NOMO-1 treated with DMSO at 0.1 percent for 48 hours (cell line): ENCODE results near the gene KRTAP10-8.
"Not testable (repeated sequence)": the region's sequence is repeated elsewhere in the genome, so short reads cannot be mapped to it uniquely, and the experiment has no call there.

Source experiments
- DNase-seq: peaks from one replicate; lab custom pipeline; 2025; ENCODE audit not compliant: unreplicated experiment; lab: John Stamatoyannopoulos, UW

The KRTAP10-8 gene, protein sequence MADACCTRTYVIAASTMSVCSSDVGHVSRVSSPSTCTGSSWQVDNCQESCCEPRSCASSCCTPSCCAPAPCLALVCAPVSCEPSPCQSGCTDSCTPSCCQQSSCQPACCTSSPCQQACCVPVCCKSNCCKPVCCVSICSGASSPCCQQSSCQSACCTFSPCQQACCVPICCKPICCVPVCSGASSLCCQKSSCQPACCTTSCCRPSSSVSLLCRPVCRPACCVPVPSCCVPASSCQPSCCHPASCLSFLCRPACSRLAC

GRCh38 chr21:44612029-44612486, at the start of gene KRTAP10-8:
KRTAP10-8 (plus strand) TSS chr21:44612079; CDS start chr21:44612101, 22 bp downstream.
- no peak for DNase-seq

DNA sequence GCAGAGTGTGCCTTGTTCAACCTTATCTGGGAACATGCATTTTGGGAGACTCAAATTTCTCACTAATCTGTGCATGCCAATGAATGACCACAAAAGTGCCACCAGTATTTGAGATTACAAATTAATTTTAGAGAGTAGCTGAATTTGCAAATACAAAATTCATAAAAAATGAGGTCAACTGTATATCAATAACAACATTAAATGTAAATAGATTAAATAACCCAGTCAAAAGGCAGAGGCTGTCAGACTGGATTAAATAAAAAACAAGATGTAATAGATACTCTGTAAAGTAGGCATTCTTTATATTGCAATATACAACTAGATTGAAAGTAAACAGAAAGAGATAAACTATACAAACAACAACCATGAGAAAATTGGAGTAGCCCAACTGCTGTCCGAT, 47.8 kb upstream of the KRTAP10-8 start:
- DNase-seq = no peak

DNA sequence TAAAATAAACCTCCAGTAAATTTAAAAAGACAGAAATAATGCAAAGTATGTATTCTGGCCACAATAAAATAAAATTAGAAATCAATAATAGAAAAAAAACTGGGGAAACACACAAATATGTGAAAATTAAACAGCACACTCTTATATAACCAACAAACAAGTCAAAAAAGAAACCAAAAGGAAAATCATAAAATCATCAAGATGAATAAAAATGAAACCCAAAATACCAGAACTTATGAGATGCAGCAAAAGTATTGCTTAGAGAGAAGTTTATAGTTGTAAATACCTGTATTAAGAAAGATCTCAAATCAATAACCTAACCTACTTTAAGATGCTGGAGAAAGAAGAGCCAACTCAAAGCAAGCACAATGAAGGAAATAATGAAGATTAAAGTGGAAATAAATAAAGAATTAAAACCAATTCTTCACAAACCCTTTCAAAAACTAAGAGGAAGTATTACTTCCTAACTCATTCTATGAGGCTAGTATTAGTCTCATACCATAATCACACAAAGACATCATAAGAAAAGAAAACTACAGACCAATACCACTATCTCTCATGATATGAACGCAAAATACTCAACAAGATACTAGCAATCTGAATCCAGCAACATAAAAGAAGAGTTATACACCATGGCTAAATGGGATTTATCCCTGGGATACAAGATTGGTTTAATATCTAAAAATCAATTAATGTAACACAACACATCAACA, 46.8 kb upstream of the KRTAP10-8 start:
- no peak for DNase-seq

DNA sequence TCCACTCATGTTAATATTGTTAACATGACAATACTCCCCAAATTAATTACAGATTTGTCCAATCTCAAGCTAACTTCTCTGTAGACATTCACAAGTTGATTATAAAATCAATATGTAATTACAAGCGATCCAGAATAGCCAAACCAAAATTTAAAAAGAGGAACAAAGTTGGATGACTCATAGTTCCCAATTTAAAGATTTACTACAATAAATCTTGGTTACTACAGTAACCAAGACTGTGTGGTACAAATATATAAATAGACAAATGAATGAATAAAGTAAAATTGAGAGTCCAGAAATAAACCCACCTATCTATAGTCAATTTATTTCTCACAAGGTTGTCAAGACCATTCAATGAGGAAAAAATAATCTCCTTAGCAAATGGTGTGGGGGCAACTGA, 45.5 kb upstream of the KRTAP10-8 start:
- peak; percentile 90 for DNase-seq

DNA sequence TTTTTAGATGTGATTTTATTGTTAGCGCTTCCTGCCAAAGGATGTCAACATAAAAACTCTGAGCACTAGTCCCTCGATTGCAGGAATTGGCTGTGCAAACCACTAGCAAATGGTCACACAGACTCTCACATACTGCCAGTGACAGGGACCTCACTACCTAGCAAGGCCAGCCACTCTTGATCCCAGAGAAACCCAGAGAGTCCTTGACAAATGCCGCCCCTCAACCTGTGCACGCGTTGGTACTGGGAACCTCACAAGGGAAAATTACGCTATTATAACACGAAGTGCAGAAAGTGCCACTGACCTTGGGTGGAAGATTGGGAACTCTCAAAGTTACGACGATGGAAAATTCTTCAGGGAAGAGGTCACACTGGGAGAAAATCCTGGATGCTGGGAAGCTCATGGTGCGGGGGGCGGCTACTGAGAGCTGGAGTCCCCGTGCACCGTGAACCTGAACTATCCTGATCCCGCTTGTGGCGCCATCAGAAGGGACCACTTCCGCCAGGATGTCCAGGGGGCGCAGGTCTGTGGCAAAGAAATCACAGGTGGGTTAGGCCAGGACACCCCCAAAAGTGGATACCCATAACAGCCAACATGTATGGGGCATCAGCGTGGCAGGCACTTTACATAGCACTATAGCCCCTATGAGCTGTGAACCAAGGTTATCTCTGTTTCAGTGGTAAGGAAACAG, 44.3 kb upstream of the KRTAP10-8 start:
- DNase-seq = no peak

DNA sequence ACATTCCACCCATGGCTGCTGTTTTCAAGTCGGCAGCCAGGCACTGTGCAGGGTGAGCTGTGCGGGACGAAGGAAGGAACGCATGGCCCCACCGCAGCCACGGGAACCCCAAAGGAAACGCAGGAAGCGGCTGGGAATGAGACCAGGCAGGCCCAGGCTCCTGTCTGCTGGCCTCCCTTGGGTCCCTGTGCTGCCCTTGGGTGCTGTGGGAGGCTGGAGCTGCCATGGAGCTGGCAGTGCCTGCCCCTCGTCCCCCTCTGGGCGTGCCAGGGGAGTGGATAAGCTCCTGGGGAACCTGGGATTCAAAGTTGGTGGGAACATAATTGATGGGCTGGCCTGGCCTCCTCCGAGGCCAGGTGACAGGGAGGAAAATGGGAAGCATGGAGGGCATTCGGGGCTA, 43.6 kb upstream of the KRTAP10-8 start:
- no peak for DNase-seq

DNA sequence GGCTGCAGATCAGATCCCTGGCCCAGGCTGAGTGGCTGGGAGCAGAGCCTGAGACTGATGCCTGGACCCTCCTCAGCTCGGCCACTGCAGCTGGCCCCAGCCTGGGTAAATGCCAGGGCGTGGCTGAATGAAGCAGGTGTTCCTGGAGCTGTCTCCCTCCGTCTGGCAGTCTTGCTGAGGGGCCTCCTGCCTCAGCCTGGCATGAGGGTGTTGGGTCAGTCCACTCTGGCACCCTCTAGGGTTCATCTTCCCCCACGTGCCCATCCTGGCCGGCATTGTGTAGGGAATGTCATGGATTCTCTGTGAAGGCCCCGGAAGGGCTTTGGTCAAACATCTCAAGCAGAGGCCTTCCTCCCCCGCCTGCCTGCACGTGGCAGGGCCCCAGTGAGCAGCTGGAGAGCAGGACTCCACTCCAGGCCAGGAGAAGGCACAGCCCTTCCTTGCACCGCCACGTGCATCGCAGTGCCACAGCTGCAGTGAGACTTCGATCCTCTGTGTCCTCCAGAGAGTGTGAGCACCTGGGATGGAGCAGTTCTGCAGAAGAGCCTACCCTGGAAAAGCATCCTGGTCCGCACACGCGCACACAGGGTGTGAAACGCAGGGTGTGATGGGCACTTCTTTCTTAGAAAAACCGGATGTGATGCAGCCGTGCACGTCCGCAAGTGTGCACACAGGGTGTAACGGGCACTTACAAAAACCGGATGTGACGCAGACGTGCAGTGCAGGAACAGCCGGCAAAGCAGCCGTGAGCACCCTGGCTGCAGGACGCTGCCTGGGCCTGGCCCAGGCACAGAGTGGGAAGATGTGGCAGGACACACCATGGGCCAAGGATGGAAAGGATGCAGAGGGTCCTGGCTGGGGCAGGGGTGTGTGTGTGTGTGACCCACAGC, 43.0 kb upstream of the KRTAP10-8 start:
- DNase-seq = no peak

DNA sequence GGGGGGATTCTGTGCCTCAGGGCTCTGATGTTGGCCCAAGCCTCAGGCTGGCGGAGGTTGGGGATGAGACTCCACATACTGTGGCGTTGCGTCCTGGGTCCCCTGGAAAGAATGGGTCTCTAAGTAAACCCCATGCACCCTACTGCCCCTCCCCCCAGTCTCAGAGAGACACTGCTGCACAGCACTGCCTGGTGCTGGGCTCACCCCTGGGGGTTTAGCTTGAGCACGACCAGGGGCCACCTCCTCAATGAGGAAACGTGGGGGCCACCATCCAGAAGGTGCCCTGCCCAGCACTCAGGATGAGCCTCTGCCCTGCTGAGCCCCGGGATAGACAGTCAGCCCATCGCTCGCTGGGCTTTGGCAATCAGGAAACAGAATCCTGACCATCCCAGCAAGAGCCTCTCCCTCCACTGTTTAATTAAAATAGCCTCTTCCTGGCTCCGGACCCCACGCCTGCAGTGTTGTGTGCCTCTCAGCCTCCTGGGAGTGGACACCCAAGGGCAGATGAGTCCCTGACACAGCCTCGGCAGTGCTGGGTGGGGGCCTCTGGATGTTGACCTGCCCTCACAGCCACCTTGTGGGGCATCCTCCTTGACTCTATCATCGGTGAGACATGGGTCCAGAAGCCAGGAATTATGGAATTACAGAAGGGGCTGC, 41.9 kb upstream of the KRTAP10-8 start:
- no peak for DNase-seq

GRCh38 chr21:44571296-44571695, 40.6 kb upstream of the KRTAP10-8 start:
- no peak for DNase-seq

- DNase-seq = no peak
These were observed 39.8 kb upstream of the KRTAP10-8 start for GRCh38 chr21:44571844-44572782.

- no peak for DNase-seq
These were observed 38.8 kb upstream of the KRTAP10-8 start for GRCh38 chr21:44572959-44573583.

- not testable (repeated sequence) for DNase-seq
These were observed 38.0 kb upstream of the KRTAP10-8 start, which contains the start of gene KRTAP10-4 for GRCh38 chr21:44573630-44574456. KRTAP10-4 (plus strand) TSS chr21:44573729; CDS start chr21:44573759, 30 bp downstream.

DNA sequence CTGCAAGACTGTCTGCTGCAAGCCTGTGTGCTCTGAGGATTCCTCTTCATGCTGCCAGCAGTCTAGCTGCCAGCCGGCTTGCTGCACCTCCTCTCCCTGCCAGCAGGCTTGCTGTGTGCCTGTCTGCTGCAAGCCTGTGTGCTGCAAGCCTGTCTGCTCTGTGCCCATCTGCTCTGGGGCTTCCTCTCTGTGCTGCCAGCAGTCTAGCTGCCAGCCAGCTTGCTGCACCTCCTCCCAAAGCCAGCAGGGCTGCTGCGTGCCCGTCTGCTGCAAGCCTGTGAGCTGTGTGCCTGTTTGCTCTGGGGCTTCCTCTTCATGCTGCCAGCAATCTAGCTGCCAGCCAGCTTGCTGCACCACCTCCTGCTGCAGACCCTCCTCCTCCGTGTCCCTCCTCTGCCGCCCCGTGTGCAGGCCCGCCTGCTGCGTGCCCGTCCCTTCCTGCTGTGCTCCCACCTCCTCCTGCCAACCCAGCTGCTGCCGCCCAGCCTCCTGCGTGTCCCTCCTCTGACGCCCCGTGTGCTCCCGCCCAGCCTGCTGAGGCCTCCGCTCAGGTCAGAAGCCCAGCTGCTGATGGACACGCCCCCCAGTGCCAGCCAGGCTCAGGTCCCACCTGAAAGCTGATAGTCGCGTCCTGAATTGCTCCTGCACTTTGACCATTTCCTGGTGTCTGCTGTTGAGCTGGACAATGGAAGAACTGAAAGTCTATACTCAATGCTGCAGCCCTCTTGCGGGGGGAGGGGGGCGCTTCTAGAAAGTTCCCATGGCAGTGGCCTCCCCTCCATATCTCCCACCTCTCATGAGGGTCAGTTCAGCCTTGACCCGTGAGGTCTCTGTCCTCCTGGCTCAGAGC, 37.2 kb upstream of the KRTAP10-8 start:
- no peak for DNase-seq

- DNase-seq = no peak
These were observed 36.4 kb upstream of the KRTAP10-8 start for GRCh38 chr21:44575307-44576024.

DNA sequence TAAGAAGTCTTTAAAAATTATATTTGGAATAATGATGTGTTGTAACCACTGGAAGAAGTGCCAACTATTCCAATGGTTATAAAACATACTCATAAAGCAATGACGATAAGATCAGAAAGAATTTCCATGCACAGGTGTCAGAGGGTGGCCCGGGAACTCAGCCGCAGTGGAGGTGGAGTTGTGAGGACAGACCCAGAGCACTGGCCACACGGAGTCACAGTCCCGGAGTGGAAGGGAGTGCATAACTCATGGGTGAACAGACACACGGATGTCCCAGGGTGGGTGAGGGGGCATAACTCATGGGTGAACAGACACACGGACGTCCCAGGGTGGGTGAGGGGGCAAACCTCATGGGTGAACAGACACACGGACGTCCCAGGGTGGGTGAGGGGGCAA, 35.9 kb upstream of the KRTAP10-8 start:
- no peak for DNase-seq

GRCh38 chr21:44578371-44579055, 33.4 kb upstream of the KRTAP10-8 start:
- no peak for DNase-seq
